HCT116 (cell line): Measurements from ENCODE around the gene SPACA9. TPM values are rescaled to one million over a fixed set of nuclear protein-coding genes. Genes with fewer than 3 reads are reported as not detected.

Experiments used
- ATAC-seq: fragments of 200-7000 bp; cut with Tn5 transposase; 2 replicates; pipeline ENCODE4 v1.9.1; 2020; ENCODE audit warnings: mild to moderate bottlenecking, moderate library complexity
- BruUV-seq: library from RNA; stranded (reverse); fragments of 400-500 nt; replicated peaks from 2 replicates; lab custom pipeline; 2021; lab: Mats Ljungman, UMichigan
- CTCF ChIA-PET: fragments of 300-600 bp; sonication (Branson Sonifier 250); formaldehyde crosslinking; loops from one replicate; lab custom pipeline; 2021; ENCODE audit warnings: antibody characterized with exemption; lab: Charles Lee
- POLR2A ChIA-PET: fragments of 300-600, 350-600 bp; sonication (Branson Sonifier 250); formaldehyde crosslinking; loops from one replicate; lab custom pipeline; 2021; ENCODE audit warnings: antibody characterized with exemption; lab: Charles Lee
- RAD21 ChIA-PET, 2 experiments: fragments of 300-600 bp; sonication (Branson Sonifier 250); formaldehyde crosslinking; loops; one replicate each; lab custom pipeline; 2023; ENCODE audit warnings: low total read pairs in 2 of 2; ENCODE audit not compliant: uncharacterized antibody in 2 of 2, unreplicated experiment in 2 of 2, low non-redundant PET in 1 of 2; lab: Charles Lee
- DNase-seq: peaks from one replicate; pipeline ENCODE4 v3.0.0-alpha.2; 2010; ENCODE audit warnings: low read depth, low spot score
- H2AFZ ChIP-seq: fragments of 200-600 bp; shearing (Covaris generic), sonication (generic); 2 replicates; pipeline ENCODE4 v1.6.1; 2017; ENCODE audit warnings: low read depth, mixed run types, mixed read lengths, antibody characterized with exemption, low read length; ENCODE audit not compliant: poor library complexity, severe bottlenecking
- H3K27ac ChIP-seq: 2 replicates; pipeline ENCODE4 v1.5.1; 2012; ENCODE audit warnings: low read depth, low read length
- H3K27me3 ChIP-seq: fragments of 200-600 bp; sonication (generic); 2 replicates; pipeline ENCODE4 v1.6.1; 2016; ENCODE audit warnings: mixed run types, low read length, mixed read lengths; ENCODE audit not compliant: insufficient read depth
- H3K36me3 ChIP-seq, 2 experiments: fragments of 200-500 bp in 1 of 2; fragments of 200-600 bp in 1 of 2; sonication (Bioruptor generic) in 1 of 2; sonication (generic) in 1 of 2; 2 replicates each; pipeline versions ENCODE4 v1.5.1 to v1.6.1; 2014 to 2016; ENCODE audit warnings: low read length in 2 of 2, inconsistent platforms in 1 of 2, mixed read lengths in 1 of 2, mixed run types in 1 of 2; ENCODE audit not compliant: insufficient read depth in 2 of 2, control insufficient read depth in 1 of 2
- H3K4me1 ChIP-seq, 2 experiments: fragments of 200-600 bp in 1 of 2; sonication (generic) in 1 of 2; 2 replicates each; pipeline versions ENCODE4 v1.5.1 to v1.6.1; 2012 to 2017; ENCODE audit warnings: low read length in 2 of 2, inconsistent platforms in 1 of 2, mild to moderate bottlenecking in 1 of 2, mixed read lengths in 1 of 2, mixed run types in 1 of 2, moderate library complexity in 1 of 2; ENCODE audit not compliant: insufficient read depth in 2 of 2, control insufficient read depth in 1 of 2
- H3K4me2 ChIP-seq: fragments of 200-600 bp; sonication (generic); 2 replicates; pipeline ENCODE4 v1.6.1; 2017; ENCODE audit warnings: mixed run types, low read length, mixed read lengths
- H3K4me3 ChIP-seq, 2 experiments: fragments of 200-600 bp in 1 of 2; sonication (generic) in 1 of 2; replicated peaks in 1 of 2; 2 replicates each; pipeline ENCODE4 v1.5.1; 2011 to 2016; ENCODE audit warnings: low read length in 2 of 2, control low read depth in 1 of 2, low read depth in 1 of 2, mild to moderate bottlenecking in 1 of 2, mixed read lengths in 1 of 2, mixed run types in 1 of 2
- H3K79me2 ChIP-seq: fragments of 200-600 bp; sonication (generic); 2 replicates; pipeline ENCODE4 v1.6.1; 2017; ENCODE audit warnings: mild to moderate bottlenecking, mixed run types, low read length, moderate library complexity, mixed read lengths; ENCODE audit not compliant: insufficient read depth
- H3K9ac ChIP-seq: fragments of 200-600 bp; sonication (generic); 2 replicates; pipeline ENCODE4 v1.6.1; 2016; ENCODE audit warnings: low read length, mixed read lengths
- H3K9me2 ChIP-seq: fragments of 200-600 bp; sonication (generic), shearing (Covaris generic); 2 replicates; pipeline ENCODE4 v1.6.1; 2017; ENCODE audit warnings: mixed run types, mild to moderate bottlenecking, moderate library complexity; ENCODE audit not compliant: insufficient read depth
- H3K9me3 ChIP-seq, 2 experiments: fragments of 200-500 bp in 1 of 2; fragments of 200-600 bp in 1 of 2; sonication (Bioruptor generic) in 1 of 2; sonication (generic) in 1 of 2; 2 replicates each; pipeline ENCODE4 v1.6.1; 2014 to 2017; ENCODE audit warnings: low read length in 2 of 2, mixed read lengths in 2 of 2, inconsistent platforms in 1 of 2, low read depth in 1 of 2, mild to moderate bottlenecking in 1 of 2, mixed run types in 1 of 2, moderate library complexity in 1 of 2; ENCODE audit not compliant: control insufficient read depth in 1 of 2, insufficient read depth in 1 of 2
- H4K20me1 ChIP-seq: fragments of 200-600 bp; sonication (generic), shearing (Covaris generic); 2 replicates; pipeline ENCODE4 v1.6.1; 2017; ENCODE audit warnings: mixed run types, mild to moderate bottlenecking, moderate library complexity; ENCODE audit not compliant: insufficient read depth
- CBX3 ChIP-seq: IDR thresholded peaks from 2 replicates; pipeline ENCODE4 v1.6.1; 2012; ENCODE audit warnings: low read depth
- CEBPB ChIP-seq: IDR thresholded peaks from 2 replicates; pipeline ENCODE4 v1.6.1; 2012; ENCODE audit warnings: low read depth
- CTCF ChIP-seq, 3 experiments: fragments of 200-600 bp in 1 of 3; sonication (generic) in 1 of 3; IDR thresholded peaks in 2 of 3; conservative IDR thresholded peaks in 1 of 3; 2 replicates each; pipeline ENCODE4 v1.5.1; 2012 to 2017; ENCODE audit warnings: low read depth in 2 of 3, low read length in 2 of 3, antibody characterized with exemption in 1 of 3, borderline replicate concordance in 1 of 3, control low read depth in 1 of 3, mild to moderate bottlenecking in 1 of 3, mixed read lengths in 1 of 3, mixed run types in 1 of 3, moderate library complexity in 1 of 3; ENCODE audit not compliant: insufficient read depth in 1 of 3
- EGR1 ChIP-seq: IDR thresholded peaks from 2 replicates; pipeline ENCODE4 v1.6.1; 2012; ENCODE audit warnings: low read depth
- ELF1 ChIP-seq: IDR thresholded peaks from 2 replicates; pipeline ENCODE4 v1.6.1; 2012; ENCODE audit warnings: low read depth, borderline replicate concordance
- EZH2 ChIP-seq: fragments of 200-600 bp; sonication (generic); IDR thresholded peaks from 2 replicates; pipeline ENCODE4 v1.6.1; 2017; ENCODE audit warnings: antibody characterized with exemption, mixed run types
- EZH2phosphoT487 ChIP-seq: fragments of 200-600 bp; IDR thresholded peaks from 2 replicates; pipeline ENCODE4 v1.6.1; 2018; ENCODE audit warnings: antibody characterized with exemption, borderline replicate concordance
- FOSL1 ChIP-seq: IDR thresholded peaks from 2 replicates; pipeline ENCODE4 v1.6.1; 2012; ENCODE audit warnings: low read depth
- JUND ChIP-seq: IDR thresholded peaks from 2 replicates; pipeline ENCODE4 v1.6.1; 2012
- POLR2A ChIP-seq: IDR thresholded peaks from 2 replicates; pipeline ENCODE4 v1.7.0; 2011; ENCODE audit warnings: borderline replicate concordance; ENCODE audit not compliant: insufficient read depth, insufficient read length; ENCODE audit errors: extremely low read depth
- POLR2AphosphoS5 ChIP-seq: IDR thresholded peaks from 2 replicates; pipeline ENCODE4 v1.6.1; 2011; ENCODE audit warnings: mild to moderate bottlenecking, low read depth, low read length, moderate library complexity
- RAD21 ChIP-seq: IDR thresholded peaks from 2 replicates; pipeline ENCODE4 v1.6.1; 2012; ENCODE audit warnings: low read depth, mild to moderate bottlenecking
- SRF ChIP-seq: IDR thresholded peaks from 2 replicates; pipeline ENCODE4 v1.6.1; 2012; ENCODE audit warnings: low read depth
- TCF7L2 ChIP-seq: IDR thresholded peaks from 2 replicates; pipeline ENCODE4 v1.7.0; 2011; ENCODE audit warnings: borderline replicate concordance, inconsistent platforms; ENCODE audit not compliant: insufficient read depth, insufficient read length; ENCODE audit errors: extremely low read depth
- YY1 ChIP-seq: IDR thresholded peaks from 2 replicates; pipeline ENCODE4 v1.6.1; 2011; ENCODE audit warnings: low read length, low read depth, moderate library complexity, mild to moderate bottlenecking; ENCODE audit not compliant: insufficient replicate concordance; ENCODE audit errors: extremely low read depth
- ZFX ChIP-seq: fragments of 450-650 bp; IDR thresholded peaks from 2 replicates; pipeline ENCODE4 v1.6.1; 2017
- ZNF274 ChIP-seq: fragments of 200-500 bp; sonication (Bioruptor generic); IDR thresholded peaks from 2 replicates; pipeline ENCODE4 v1.6.1; 2014; ENCODE audit warnings: mild to moderate bottlenecking, low read depth, low read length, inconsistent platforms
- intact Hi-C: fragments of 100-400 bp; cut with micrococcal nuclease; formaldehyde crosslinking; loops from 2 replicates; pipeline ENCODE4 v1.10.0; 2022
- total RNA-seq: library from RNA; stranded (reverse); gene quantifications from one replicate; pipeline ENCODE4 v1.2.1, GENCODE V29; 2021; ENCODE audit not compliant: unreplicated experiment
- TF ChIP-seq, protein P1 (sequence below): IDR thresholded peaks from 2 replicates; pipeline ENCODE4 v1.6.1; 2011; ENCODE audit warnings: mild to moderate bottlenecking, low read length, moderate library complexity; ENCODE audit not compliant: insufficient replicate concordance; ENCODE audit errors: extremely low read depth
- TF ChIP-seq, protein P2 (sequence below): IDR thresholded peaks from 2 replicates; pipeline ENCODE4 v1.6.1; 2012
- TF ChIP-seq, protein P3 (sequence below): IDR thresholded peaks from 2 replicates; pipeline ENCODE4 v1.6.1; 2012; ENCODE audit warnings: low read depth

Gene SPACA9
- total RNA-seq, 1 experiment from 2014 or later: 8.0 TPM

GRCh38 chr9:132858751-132859150 is 19.9 kb upstream of the SPACA9 start:
- RAD21 ChIA-PET: no interaction called here
- intact Hi-C loops: no loop called here
- peaks cover 19% of the 10 kb centered on the region; the same call in 1 of the 2 replicates for H3K27me3 ChIP-seq
- TF ChIP-seq RAD21 (no peak), ELF1 (no peak), POLR2AphosphoS5 (no peak), ZNF274 (no peak), EGR1 (no peak), JUND (no peak), SRF (no peak), CTCF (IDR thresholded peaks at IDR 0.05 in 2 of 3, conservative IDR thresholded peaks at IDR 0.05 in 1 of 3; ENCODE audit: borderline replicate concordance in 1 of 3, insufficient read depth in 1 of 3, low read depth in 2 of 3, low read length in 2 of 3) (no peak), POLR2A (no peak), EZH2phosphoT487 (no peak), CBX3 (no peak), CEBPB (no peak), EZH2 (no peak), TCF7L2 (no peak), YY1 (no peak), FOSL1 (no peak), ZFX (no peak)
- TF ChIP-seq, protein P1, sequence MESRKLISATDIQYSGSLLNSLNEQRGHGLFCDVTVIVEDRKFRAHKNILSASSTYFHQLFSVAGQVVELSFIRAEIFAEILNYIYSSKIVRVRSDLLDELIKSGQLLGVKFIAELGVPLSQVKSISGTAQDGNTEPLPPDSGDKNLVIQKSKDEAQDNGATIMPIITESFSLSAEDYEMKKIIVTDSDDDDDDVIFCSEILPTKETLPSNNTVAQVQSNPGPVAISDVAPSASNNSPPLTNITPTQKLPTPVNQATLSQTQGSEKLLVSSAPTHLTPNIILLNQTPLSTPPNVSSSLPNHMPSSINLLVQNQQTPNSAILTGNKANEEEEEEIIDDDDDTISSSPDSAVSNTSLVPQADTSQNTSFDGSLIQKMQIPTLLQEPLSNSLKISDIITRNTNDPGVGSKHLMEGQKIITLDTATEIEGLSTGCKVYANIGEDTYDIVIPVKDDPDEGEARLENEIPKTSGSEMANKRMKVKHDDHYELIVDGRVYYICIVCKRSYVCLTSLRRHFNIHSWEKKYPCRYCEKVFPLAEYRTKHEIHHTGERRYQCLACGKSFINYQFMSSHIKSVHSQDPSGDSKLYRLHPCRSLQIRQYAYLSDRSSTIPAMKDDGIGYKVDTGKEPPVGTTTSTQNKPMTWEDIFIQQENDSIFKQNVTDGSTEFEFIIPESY: no peak
- TF ChIP-seq, protein P2, sequence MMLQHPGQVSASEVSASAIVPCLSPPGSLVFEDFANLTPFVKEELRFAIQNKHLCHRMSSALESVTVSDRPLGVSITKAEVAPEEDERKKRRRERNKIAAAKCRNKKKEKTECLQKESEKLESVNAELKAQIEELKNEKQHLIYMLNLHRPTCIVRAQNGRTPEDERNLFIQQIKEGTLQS: no peak
- TF ChIP-seq, protein P3, sequence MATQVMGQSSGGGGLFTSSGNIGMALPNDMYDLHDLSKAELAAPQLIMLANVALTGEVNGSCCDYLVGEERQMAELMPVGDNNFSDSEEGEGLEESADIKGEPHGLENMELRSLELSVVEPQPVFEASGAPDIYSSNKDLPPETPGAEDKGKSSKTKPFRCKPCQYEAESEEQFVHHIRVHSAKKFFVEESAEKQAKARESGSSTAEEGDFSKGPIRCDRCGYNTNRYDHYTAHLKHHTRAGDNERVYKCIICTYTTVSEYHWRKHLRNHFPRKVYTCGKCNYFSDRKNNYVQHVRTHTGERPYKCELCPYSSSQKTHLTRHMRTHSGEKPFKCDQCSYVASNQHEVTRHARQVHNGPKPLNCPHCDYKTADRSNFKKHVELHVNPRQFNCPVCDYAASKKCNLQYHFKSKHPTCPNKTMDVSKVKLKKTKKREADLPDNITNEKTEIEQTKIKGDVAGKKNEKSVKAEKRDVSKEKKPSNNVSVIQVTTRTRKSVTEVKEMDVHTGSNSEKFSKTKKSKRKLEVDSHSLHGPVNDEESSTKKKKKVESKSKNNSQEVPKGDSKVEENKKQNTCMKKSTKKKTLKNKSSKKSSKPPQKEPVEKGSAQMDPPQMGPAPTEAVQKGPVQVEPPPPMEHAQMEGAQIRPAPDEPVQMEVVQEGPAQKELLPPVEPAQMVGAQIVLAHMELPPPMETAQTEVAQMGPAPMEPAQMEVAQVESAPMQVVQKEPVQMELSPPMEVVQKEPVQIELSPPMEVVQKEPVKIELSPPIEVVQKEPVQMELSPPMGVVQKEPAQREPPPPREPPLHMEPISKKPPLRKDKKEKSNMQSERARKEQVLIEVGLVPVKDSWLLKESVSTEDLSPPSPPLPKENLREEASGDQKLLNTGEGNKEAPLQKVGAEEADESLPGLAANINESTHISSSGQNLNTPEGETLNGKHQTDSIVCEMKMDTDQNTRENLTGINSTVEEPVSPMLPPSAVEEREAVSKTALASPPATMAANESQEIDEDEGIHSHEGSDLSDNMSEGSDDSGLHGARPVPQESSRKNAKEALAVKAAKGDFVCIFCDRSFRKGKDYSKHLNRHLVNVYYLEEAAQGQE: no peak
- TF ChIP-seq, all 23 proteins: peak for 0
- DNase-seq (no peak), ATAC-seq (no peak)
- H3K9me2 ChIP-seq: no peaks in the 10 kb centered on the region
- CTCF ChIA-PET: no interaction called here
- no peak overlapping the region for H3K9ac ChIP-seq
- H3K4me2 ChIP-seq: no peak overlapping the region
- no peaks in the 10 kb centered on the region for H3K79me2 ChIP-seq
- H3K4me3 ChIP-seq: no peak overlapping the region
- no peaks in the 10 kb centered on the region for H4K20me1 ChIP-seq
- peaks cover 13 to 14% of the 10 kb centered on the region in 2 experiments for H3K4me1 ChIP-seq
- H3K36me3 ChIP-seq: no peaks in the 10 kb centered on the region
- no peaks in the 10 kb centered on the region for H3K9me3 ChIP-seq
- BruUV-seq: no TSS peak
- no peak overlapping the region for H2AFZ ChIP-seq
- POLR2A ChIA-PET: no interaction called here
- H3K27ac ChIP-seq: no peak overlapping the region
